ENCODE data around the gene RNF148.
"Not testable (repeated sequence)": the region's sequence is repeated elsewhere in the genome, so short reads cannot be mapped to it uniquely, and the experiment has no call there.

The RNF148 gene

GRCh38 chr7:122689346-122690109 lies 13.2 kb downstream of the RNF148 start:
- Histone ChIP-seq H3K27ac (ENCODE audit: low read length) (no peak overlapping the region), H3K4me3 (ENCODE audit: low read depth in 1 of 2, low read length in 2 of 2) (no peak overlapping the region), H3K9me3 (ENCODE audit: control insufficient read depth in 1 of 2, low read length in 2 of 2) (no peaks in the 10 kb centered on the region), H3K36me3 (ENCODE audit: control insufficient read depth in 1 of 2, insufficient read depth in 2 of 2, low read length in 2 of 2) (no peaks in the 10 kb centered on the region), H3K4me1 (ENCODE audit: control insufficient read depth in 1 of 2, insufficient read depth in 2 of 2, low read length in 2 of 2) (no peaks in the 10 kb centered on the region), H3K27me3 (ENCODE audit: low read depth, low read length) (no peaks in the 10 kb centered on the region)

- Histone ChIP-seq H3K36me3 (ENCODE audit: control insufficient read depth in 1 of 2, insufficient read depth in 2 of 2, low read length in 2 of 2) (no peaks in the 10 kb centered on the region), H3K27me3 (ENCODE audit: low read depth, low read length) (no peaks in the 10 kb centered on the region), H3K4me1 (ENCODE audit: control insufficient read depth in 1 of 2, insufficient read depth in 2 of 2, low read length in 2 of 2) (no peaks in the 10 kb centered on the region), H3K9me3 (ENCODE audit: control insufficient read depth in 1 of 2, low read length in 2 of 2) (no peaks in the 10 kb centered on the region), H3K27ac (ENCODE audit: low read length) (no peak overlapping the region), H3K4me3 (ENCODE audit: low read depth in 1 of 2, low read length in 2 of 2) (no peak overlapping the region)
Measured at GRCh38 chr7:122688400-122688998, 14.2 kb downstream of the RNF148 start.

DNA sequence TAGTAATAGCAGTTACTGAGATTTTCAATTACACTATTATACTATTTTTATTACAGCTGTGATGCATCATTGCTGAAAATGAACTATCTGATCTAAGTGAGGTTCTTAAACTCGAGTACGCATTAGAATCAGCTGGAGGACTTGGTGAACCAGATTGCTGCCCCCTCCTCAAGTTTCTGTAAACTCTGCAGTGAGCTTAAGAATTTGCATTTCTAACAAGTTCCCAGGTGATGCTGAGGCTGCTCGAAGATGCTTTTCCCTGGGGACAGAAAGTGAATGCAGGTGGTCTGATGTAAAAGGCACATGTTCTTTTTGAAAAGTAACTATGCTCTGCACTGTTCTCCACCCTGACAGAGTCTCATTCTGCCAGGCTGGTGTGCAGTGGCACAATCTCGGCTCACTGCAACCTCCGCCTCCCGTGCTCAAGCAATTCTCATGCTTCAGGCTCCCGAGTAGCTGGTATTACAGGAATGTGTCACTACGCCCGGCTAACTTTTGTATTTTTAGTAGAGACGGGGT lies 16.3 kb downstream of the RNF148 start:
- Histone ChIP-seq H3K36me3 (ENCODE audit: control insufficient read depth in 1 of 2, insufficient read depth in 2 of 2, low read length in 2 of 2) (no peaks in the 10 kb centered on the region), H3K4me3 (ENCODE audit: low read depth in 1 of 2, low read length in 2 of 2) (no peak overlapping the region), H3K4me1 (ENCODE audit: control insufficient read depth in 1 of 2, insufficient read depth in 2 of 2, low read length in 2 of 2) (no peaks in the 10 kb centered on the region), H3K27me3 (ENCODE audit: low read depth, low read length) (no peaks in the 10 kb centered on the region), H3K27ac (ENCODE audit: low read length) (no peak overlapping the region), H3K9me3 (ENCODE audit: control insufficient read depth in 1 of 2, low read length in 2 of 2) (no peaks in the 10 kb centered on the region)

GRCh38 chr7:122684504-122684903 lies 18.2 kb downstream of the RNF148 start:
- no peaks in the 10 kb centered on the region for H3K9me3 ChIP-seq (ENCODE audit: control insufficient read depth in 1 of 2, low read length in 2 of 2)
- H3K4me3 ChIP-seq (ENCODE audit: low read depth in 1 of 2, low read length in 2 of 2) = no peak overlapping the region
- no peaks in the 10 kb centered on the region for H3K27me3 ChIP-seq (ENCODE audit: low read depth, low read length)
- no peaks in the 10 kb centered on the region for H3K36me3 ChIP-seq (ENCODE audit: control insufficient read depth in 1 of 2, insufficient read depth in 2 of 2, low read length in 2 of 2)
- H3K4me1 ChIP-seq (ENCODE audit: control insufficient read depth in 1 of 2, insufficient read depth in 2 of 2, low read length in 2 of 2) = no peaks in the 10 kb centered on the region
- H3K27ac ChIP-seq (ENCODE audit: low read length) = no peak overlapping the region

- no peaks in the 10 kb centered on the region for H3K27me3 ChIP-seq (ENCODE audit: low read depth, low read length)
- H3K36me3 ChIP-seq (ENCODE audit: control insufficient read depth in 1 of 2, insufficient read depth in 2 of 2, low read length in 2 of 2) = no peaks in the 10 kb centered on the region
- no peaks in the 10 kb centered on the region for H3K9me3 ChIP-seq (ENCODE audit: control insufficient read depth in 1 of 2, low read length in 2 of 2)
- H3K4me1 ChIP-seq (ENCODE audit: control insufficient read depth in 1 of 2, insufficient read depth in 2 of 2, low read length in 2 of 2) = no peaks in the 10 kb centered on the region
- H3K27ac ChIP-seq (ENCODE audit: low read length) = no peak overlapping the region
- no peak overlapping the region for H3K4me3 ChIP-seq (ENCODE audit: low read depth in 1 of 2, low read length in 2 of 2)
Measured at GRCh38 chr7:122682815-122683550, 19.7 kb downstream of the RNF148 start.

DNA sequence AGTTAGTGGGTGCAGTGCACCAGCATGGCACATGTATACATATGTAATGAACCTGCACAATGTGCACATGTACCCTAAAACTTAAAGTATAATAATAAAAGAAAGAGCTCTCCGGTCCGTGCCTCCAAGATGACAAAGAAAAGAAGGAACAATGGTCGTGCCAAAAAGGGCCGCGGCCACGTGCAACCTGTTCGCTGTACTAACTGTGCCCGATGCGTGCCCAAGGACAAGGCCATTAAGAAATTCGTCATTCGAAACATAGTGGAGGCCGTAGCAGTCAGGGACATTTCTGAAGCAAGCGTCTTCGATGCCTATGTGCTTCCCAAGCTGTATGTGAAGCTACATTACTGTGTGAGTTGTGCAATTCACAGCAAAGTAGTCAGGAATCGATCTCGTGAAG lies 21.5 kb downstream of the RNF148 start:
- not testable (repeated sequence) for H3K4me1 ChIP-seq (ENCODE audit: control insufficient read depth in 1 of 2, insufficient read depth in 2 of 2, low read length in 2 of 2); H3K9me3 ChIP-seq (ENCODE audit: control insufficient read depth in 1 of 2, low read length in 2 of 2); H3K36me3 ChIP-seq (ENCODE audit: control insufficient read depth in 1 of 2, insufficient read depth in 2 of 2, low read length in 2 of 2)

GRCh38 chr7:122679813-122680212 lies 22.9 kb downstream of the RNF148 start:
- no peaks in the 10 kb centered on the region for H3K27me3 ChIP-seq (ENCODE audit: low read depth, low read length)
- H3K27ac ChIP-seq (ENCODE audit: low read length) = no peak overlapping the region
- H3K9me3 ChIP-seq (ENCODE audit: control insufficient read depth in 1 of 2, low read length in 2 of 2) = no peaks in the 10 kb centered on the region
- no peak overlapping the region for H3K4me3 ChIP-seq (ENCODE audit: low read depth in 1 of 2, low read length in 2 of 2)
- H3K4me1 ChIP-seq (ENCODE audit: control insufficient read depth in 1 of 2, insufficient read depth in 2 of 2, low read length in 2 of 2) = no peaks in the 10 kb centered on the region
- H3K36me3 ChIP-seq (ENCODE audit: control insufficient read depth in 1 of 2, insufficient read depth in 2 of 2, low read length in 2 of 2) = no peaks in the 10 kb centered on the region

More for the DNA sequence above, 21.5 kb downstream of the RNF148 start:
- not testable (repeated sequence) for H3K4me3 ChIP-seq (ENCODE audit: low read depth in 1 of 2, low read length in 2 of 2); H3K27me3 ChIP-seq (ENCODE audit: low read depth, low read length); H3K27ac ChIP-seq (ENCODE audit: low read length)

- not testable (repeated sequence) for H3K9me3 ChIP-seq (ENCODE audit: control insufficient read depth in 1 of 2, low read length in 2 of 2); H3K36me3 ChIP-seq (ENCODE audit: control insufficient read depth in 1 of 2, insufficient read depth in 2 of 2, low read length in 2 of 2); H3K27me3 ChIP-seq (ENCODE audit: low read depth, low read length); H3K27ac ChIP-seq (ENCODE audit: low read length); H3K4me1 ChIP-seq (ENCODE audit: control insufficient read depth in 1 of 2, insufficient read depth in 2 of 2, low read length in 2 of 2); H3K4me3 ChIP-seq (ENCODE audit: low read depth in 1 of 2, low read length in 2 of 2)
Measured at GRCh38 chr7:122679269-122679709, 23.4 kb downstream of the RNF148 start.

GRCh38 chr7:122677149-122677548 lies 25.6 kb downstream of the RNF148 start:
- no peaks in the 10 kb centered on the region for H3K4me1 ChIP-seq (ENCODE audit: control insufficient read depth in 1 of 2, insufficient read depth in 2 of 2, low read length in 2 of 2)

DNA sequence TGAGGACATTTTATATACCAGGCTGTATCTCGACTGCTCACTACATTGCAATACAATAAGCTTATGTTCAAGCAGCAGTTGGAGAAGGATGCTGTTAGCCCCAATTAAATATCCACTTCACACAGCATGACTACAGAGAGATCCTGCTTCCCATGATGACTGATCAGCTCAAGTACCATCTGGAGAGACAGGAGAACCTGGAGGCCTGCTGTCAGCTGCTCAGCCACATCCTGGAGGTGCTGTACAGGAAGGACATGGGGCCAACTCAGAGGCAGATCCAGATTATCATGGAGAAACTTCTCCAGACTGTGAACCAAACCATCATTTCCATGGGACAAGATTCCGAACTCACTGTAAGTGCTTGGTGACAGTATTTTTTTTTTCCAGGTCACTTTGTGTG lies 26.3 kb downstream of the RNF148 start:
- no peaks in the 10 kb centered on the region for H3K4me1 ChIP-seq (ENCODE audit: control insufficient read depth in 1 of 2, insufficient read depth in 2 of 2, low read length in 2 of 2)
- no peaks in the 10 kb centered on the region for H3K36me3 ChIP-seq (ENCODE audit: control insufficient read depth in 1 of 2, insufficient read depth in 2 of 2, low read length in 2 of 2)
- H3K27ac ChIP-seq (ENCODE audit: low read length) = no peak overlapping the region
- no peaks in the 10 kb centered on the region for H3K27me3 ChIP-seq (ENCODE audit: low read depth, low read length)
- H3K4me3 ChIP-seq (ENCODE audit: low read depth in 1 of 2, low read length in 2 of 2) = no peak overlapping the region
- H3K9me3 ChIP-seq (ENCODE audit: control insufficient read depth in 1 of 2, low read length in 2 of 2) = no peaks in the 10 kb centered on the region

More at GRCh38 chr7:122677149-122677548, 25.6 kb downstream of the RNF148 start:
- H3K27me3 ChIP-seq (ENCODE audit: low read depth, low read length) = no peaks in the 10 kb centered on the region
- no peaks in the 10 kb centered on the region for H3K36me3 ChIP-seq (ENCODE audit: control insufficient read depth in 1 of 2, insufficient read depth in 2 of 2, low read length in 2 of 2)
- H3K4me3 ChIP-seq (ENCODE audit: low read depth in 1 of 2, low read length in 2 of 2) = no peak overlapping the region
- H3K27ac ChIP-seq (ENCODE audit: low read length) = no peak overlapping the region
- no peaks in the 10 kb centered on the region for H3K9me3 ChIP-seq (ENCODE audit: control insufficient read depth in 1 of 2, low read length in 2 of 2)

DNA sequence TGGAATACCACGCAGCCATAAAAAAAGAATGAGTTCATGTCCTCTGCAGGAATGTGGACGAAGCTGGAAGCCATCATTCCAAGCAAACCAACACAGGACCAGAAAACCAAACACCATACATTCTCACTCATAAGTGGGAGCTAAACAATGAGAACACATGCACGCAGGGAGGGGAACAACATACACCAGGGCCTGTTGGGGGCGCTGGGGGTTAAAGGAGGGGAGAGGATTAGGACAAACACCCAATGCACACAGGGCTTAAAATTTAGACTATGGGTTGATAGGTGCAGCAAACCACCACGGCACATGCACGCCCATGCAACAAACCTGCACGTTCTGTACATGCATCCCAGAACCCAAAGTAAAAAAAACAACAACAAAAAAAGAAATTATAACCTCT lies 27.1 kb downstream of the RNF148 start:
- H3K27ac ChIP-seq (ENCODE audit: low read length) = no peak overlapping the region
- H3K4me3 ChIP-seq (ENCODE audit: low read depth in 1 of 2, low read length in 2 of 2) = no peak overlapping the region
- no peaks in the 10 kb centered on the region for H3K4me1 ChIP-seq (ENCODE audit: control insufficient read depth in 1 of 2, insufficient read depth in 2 of 2, low read length in 2 of 2)
- no peaks in the 10 kb centered on the region for H3K9me3 ChIP-seq (ENCODE audit: control insufficient read depth in 1 of 2, low read length in 2 of 2)
- no peaks in the 10 kb centered on the region for H3K27me3 ChIP-seq (ENCODE audit: low read depth, low read length)
- no peaks in the 10 kb centered on the region for H3K36me3 ChIP-seq (ENCODE audit: control insufficient read depth in 1 of 2, insufficient read depth in 2 of 2, low read length in 2 of 2)

Measured in muscle layer of duodenum (tissue), 2 donors.